ENCODE measurements around the gene IRF7.

DNA sequence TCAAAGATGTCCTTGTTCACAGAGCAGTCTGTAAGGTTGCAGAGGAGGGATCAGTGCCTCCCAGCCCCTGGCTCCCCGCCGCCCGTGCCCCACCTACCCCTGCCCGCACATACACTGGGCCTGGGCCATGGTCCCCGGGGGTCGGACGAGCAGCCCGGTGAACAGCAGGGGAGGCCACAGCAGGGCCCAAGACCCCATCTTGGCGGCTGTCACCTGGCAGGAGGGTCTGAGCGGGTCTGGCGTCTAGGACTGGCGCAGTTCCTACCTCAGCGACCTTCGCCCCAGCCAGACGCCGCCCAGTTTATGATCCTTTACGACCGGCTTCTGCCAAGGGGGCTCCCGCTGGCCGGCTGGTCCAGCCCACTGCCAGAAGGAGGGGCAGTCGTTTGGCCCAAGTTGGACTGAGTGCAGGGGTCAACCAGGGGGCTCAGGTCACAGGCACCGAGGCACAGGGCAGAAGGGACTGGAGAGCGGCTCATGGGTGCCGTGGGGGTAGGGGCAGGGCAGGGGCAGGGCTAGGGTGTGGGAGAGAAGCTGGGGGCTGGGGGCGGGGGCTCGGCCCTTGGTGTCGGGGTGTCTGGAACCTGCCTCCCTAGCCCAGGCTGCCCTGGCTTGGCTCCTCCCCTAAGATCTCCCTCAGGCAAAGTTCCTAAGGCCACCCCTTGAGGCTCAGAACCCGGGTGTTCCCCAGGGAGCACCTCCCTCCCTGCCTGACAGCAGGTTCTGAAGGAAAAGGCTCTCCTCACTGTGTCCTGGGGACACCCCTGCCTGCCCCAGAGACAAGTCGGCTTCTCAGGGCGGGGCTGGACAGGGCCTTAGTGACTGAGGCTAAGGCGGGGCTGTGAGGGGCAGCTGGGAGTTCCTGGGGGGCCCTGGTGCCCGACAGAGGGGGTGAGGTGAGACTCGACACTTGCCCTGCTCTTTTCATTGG is 9.2 kb upstream of the IRF7 start, which contains the start of gene CDHR5:
- TF ChIP-seq, protein P1, sequence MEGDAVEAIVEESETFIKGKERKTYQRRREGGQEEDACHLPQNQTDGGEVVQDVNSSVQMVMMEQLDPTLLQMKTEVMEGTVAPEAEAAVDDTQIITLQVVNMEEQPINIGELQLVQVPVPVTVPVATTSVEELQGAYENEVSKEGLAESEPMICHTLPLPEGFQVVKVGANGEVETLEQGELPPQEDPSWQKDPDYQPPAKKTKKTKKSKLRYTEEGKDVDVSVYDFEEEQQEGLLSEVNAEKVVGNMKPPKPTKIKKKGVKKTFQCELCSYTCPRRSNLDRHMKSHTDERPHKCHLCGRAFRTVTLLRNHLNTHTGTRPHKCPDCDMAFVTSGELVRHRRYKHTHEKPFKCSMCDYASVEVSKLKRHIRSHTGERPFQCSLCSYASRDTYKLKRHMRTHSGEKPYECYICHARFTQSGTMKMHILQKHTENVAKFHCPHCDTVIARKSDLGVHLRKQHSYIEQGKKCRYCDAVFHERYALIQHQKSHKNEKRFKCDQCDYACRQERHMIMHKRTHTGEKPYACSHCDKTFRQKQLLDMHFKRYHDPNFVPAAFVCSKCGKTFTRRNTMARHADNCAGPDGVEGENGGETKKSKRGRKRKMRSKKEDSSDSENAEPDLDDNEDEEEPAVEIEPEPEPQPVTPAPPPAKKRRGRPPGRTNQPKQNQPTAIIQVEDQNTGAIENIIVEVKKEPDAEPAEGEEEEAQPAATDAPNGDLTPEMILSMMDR (IDR thresholded peaks at IDR 0.05) = no peak
- TF ChIP-seq POLR2AphosphoS5 (IDR thresholded peaks at IDR 0.05) (no peak), POLR2A (IDR thresholded peaks at IDR 0.05) (no peak)

All from breast epithelium (tissue), 3 donors.